HG02588 (cell line): ENCODE data around the gene APOC1.
A peak's percentile ranks its signal among the peaks of the same experiment; 100 is the strongest.

ENCODE experiments used
- ATAC-seq: cut with Tn5 transposase; IDR thresholded peaks from one replicate; pipeline ENCODE4 v1.9.1; 2021; ENCODE audit warnings: mild to moderate bottlenecking, moderate library complexity; ENCODE audit not compliant: unreplicated experiment

The APOC1 gene

GRCh38 chr19:44955505-44956439 lies 41.4 kb downstream of the APOC1 start:
- ATAC-seq = peak; percentile 20

- ATAC-seq = no peak
Observed at GRCh38 chr19:44957526-44957925, 43.1 kb downstream of the APOC1 start.

GRCh38 chr19:44958090-44958489 lies 43.7 kb downstream of the APOC1 start:
- no peak for ATAC-seq

GRCh38 chr19:44959691-44960090 lies 45.3 kb downstream of the APOC1 start:
- no peak for ATAC-seq

- ATAC-seq = no peak
Observed at GRCh38 chr19:44960906-44961728, 46.7 kb downstream of the APOC1 start.

GRCh38 chr19:44961821-44962220 lies 47.4 kb downstream of the APOC1 start:
- ATAC-seq = no peak

- ATAC-seq = no peak
Observed at GRCh38 chr19:44968118-44968517, 53.7 kb downstream of the APOC1 start.

- no peak for ATAC-seq
Observed at GRCh38 chr19:44968670-44969069, 54.3 kb downstream of the APOC1 start.
